ENCODE results near the gene FMC1. TPM values are rescaled to one million over a fixed set of nuclear protein-coding genes. Genes with fewer than 3 reads are reported as not detected.

The FMC1 gene
- total RNA-seq, result 8.5 TPM

GRCh38 chr7:139341058-139341775 lies at the start of gene FMC1:
TSS of gene FMC1 (plus strand) at chr7:139341337. CDS start at chr7:139341385, 48 bp downstream.

GRCh38 chr7:139359366-139360209 lies 18.5 kb downstream of the FMC1 start, which contains the start of gene LUC7L2:
TSS of gene LUC7L2 (plus strand) at chr7:139359894. CDS start at chr7:139360262, 368 bp downstream.

Other genes starting within 250 kb of the FMC1 start
- 23.1 TPM for gene ZC3HAV1, start 231.6 kb upstream of the FMC1 start, total RNA-seq
- gene UBN2, start 110.1 kb upstream of the FMC1 start, total RNA-seq, result 43.9 TPM
- 100 TPM for gene LUC7L2, start 18.6 kb downstream of the FMC1 start, total RNA-seq
- gene KLRG2, start 142.3 kb downstream of the FMC1 start, total RNA-seq, result not detected
- gene CLEC2L, start 182.3 kb downstream of the FMC1 start, total RNA-seq, result 2.8 TPM